IPS-18c (cell line): ENCODE results near the gene BMP6.

ENCODE experiments used
- H3K4me3 ChIP-seq: 2 replicates; pipeline ENCODE4 v1.7.0; 2013; ENCODE audit warnings: low read depth, mild to moderate bottlenecking, low read length, moderate library complexity; ENCODE audit not compliant: insufficient read depth
- H3K9me3 ChIP-seq: one replicate; pipeline ENCODE4 v1.6.1; 2013; ENCODE audit warnings: mild to moderate bottlenecking, low read length, moderate library complexity; ENCODE audit not compliant: control insufficient read depth, insufficient read depth

Gene BMP6

GRCh38 chr6:7769702-7770101, 43.8 kb downstream of the BMP6 start:
- H3K9me3 ChIP-seq, result no peaks in the 10 kb centered on the region

GRCh38 chr6:7770111-7770510, 44.2 kb downstream of the BMP6 start:
- no peak overlapping the region for H3K4me3 ChIP-seq
- H3K9me3 ChIP-seq, result no peaks in the 10 kb centered on the region

More at GRCh38 chr6:7769702-7770101, 43.8 kb downstream of the BMP6 start:
- no peak overlapping the region for H3K4me3 ChIP-seq

- Histone ChIP-seq H3K4me3 (no peak overlapping the region), H3K9me3 (no peaks in the 10 kb centered on the region)
Measured at GRCh38 chr6:7770601-7771000, 44.7 kb downstream of the BMP6 start.

- H3K4me3 ChIP-seq, result no peak overlapping the region
- H3K9me3 ChIP-seq, result no peaks in the 10 kb centered on the region
Measured at GRCh38 chr6:7773322-7773721, 47.4 kb downstream of the BMP6 start.

- H3K9me3 ChIP-seq, result no peaks in the 10 kb centered on the region
- H3K4me3 ChIP-seq, result no peak overlapping the region
Measured at GRCh38 chr6:7773914-7774313, 48.0 kb downstream of the BMP6 start.

- Histone ChIP-seq H3K4me3 (no peak overlapping the region), H3K9me3 (no peaks in the 10 kb centered on the region)
Measured at GRCh38 chr6:7776509-7776908, 50.6 kb downstream of the BMP6 start.

- H3K4me3 ChIP-seq, result no peak overlapping the region
- no peaks in the 10 kb centered on the region for H3K9me3 ChIP-seq
Measured at GRCh38 chr6:7777074-7777473, 51.2 kb downstream of the BMP6 start.

- Histone ChIP-seq H3K4me3 (no peak overlapping the region), H3K9me3 (peaks cover 2% of the 10 kb centered on the region)
Measured at GRCh38 chr6:7781240-7781639, 55.3 kb downstream of the BMP6 start.

- no peak overlapping the region for H3K4me3 ChIP-seq
- H3K9me3 ChIP-seq, result peaks cover 2% of the 10 kb centered on the region
Measured at GRCh38 chr6:7784248-7784647, 58.3 kb downstream of the BMP6 start.

- H3K9me3 ChIP-seq, result peaks cover 2% of the 10 kb centered on the region
- H3K4me3 ChIP-seq, result no peak overlapping the region
Measured at GRCh38 chr6:7784706-7785105, 58.8 kb downstream of the BMP6 start.

- Histone ChIP-seq H3K9me3 (peaks cover 2% of the 10 kb centered on the region), H3K4me3 (no peak overlapping the region)
Measured at GRCh38 chr6:7785243-7786035, 59.5 kb downstream of the BMP6 start.

GRCh38 chr6:7786214-7786661, 60.3 kb downstream of the BMP6 start:
- H3K4me3 ChIP-seq, result no peak overlapping the region
- H3K9me3 ChIP-seq, result peaks cover 2% of the 10 kb centered on the region

- peaks cover 2% of the 10 kb centered on the region for H3K9me3 ChIP-seq
- no peak overlapping the region for H3K4me3 ChIP-seq
Measured at GRCh38 chr6:7787137-7787608, 61.3 kb downstream of the BMP6 start.

- Histone ChIP-seq H3K9me3 (peaks cover 2% of the 10 kb centered on the region), H3K4me3 (no peak overlapping the region)
Measured at GRCh38 chr6:7787731-7788130, 61.8 kb downstream of the BMP6 start.

- Histone ChIP-seq H3K9me3 (no peaks in the 10 kb centered on the region), H3K4me3 (no peak overlapping the region)
Measured at GRCh38 chr6:7794509-7794908, 68.6 kb downstream of the BMP6 start.

GRCh38 chr6:7797386-7797785, 71.5 kb downstream of the BMP6 start:
- Histone ChIP-seq H3K4me3 (no peak overlapping the region), H3K9me3 (no peaks in the 10 kb centered on the region)

- H3K4me3 ChIP-seq, result no peak overlapping the region
- peaks cover 2% of the 10 kb centered on the region for H3K9me3 ChIP-seq
Measured at GRCh38 chr6:7798751-7799150, 72.9 kb downstream of the BMP6 start.

GRCh38 chr6:7802662-7803061, 76.8 kb downstream of the BMP6 start:
- peaks cover 2% of the 10 kb centered on the region for H3K9me3 ChIP-seq
- H3K4me3 ChIP-seq, result no peak overlapping the region

- Histone ChIP-seq H3K9me3 (peaks cover 2% of the 10 kb centered on the region), H3K4me3 (no peak overlapping the region)
Measured at GRCh38 chr6:7803214-7803613, 77.3 kb downstream of the BMP6 start.
